Fibroblast of villous mesenchyme (primary cell): ENCODE results near the gene PCSK9. TPM values are rescaled to one million over a fixed set of nuclear protein-coding genes. Genes with fewer than 3 reads are reported as not detected.
A peak's percentile ranks its signal among the peaks of the same experiment; 100 is the strongest.

Experiments used
- DNase-seq: peaks from one replicate; pipeline ENCODE4 v3.0.0-alpha.2; 2010; ENCODE audit warnings: low read depth
- H3K4me3 ChIP-seq: 2 replicates; pipeline ENCODE4 v1.5.1; 2011; ENCODE audit warnings: low read depth, mild to moderate bottlenecking, low read length
- CTCF ChIP-seq: IDR thresholded peaks from 2 replicates; pipeline ENCODE4 v1.5.1; 2012; ENCODE audit warnings: low read depth, mild to moderate bottlenecking, low read length; ENCODE audit not compliant: insufficient read depth
- total RNA-seq: library from RNA; depleted of rRNA; stranded (reverse); fragments of >200 nt; gene quantifications from 2 replicates; pipeline ENCODE4 v1.2.3, GENCODE V29; 2012

PCSK9 gene
- total RNA-seq, 1 donor: 9.1 TPM

- TF ChIP-seq CTCF: no peak
- DNase-seq: no peak
- H3K4me3 ChIP-seq: no peak overlapping the region
These were observed 29.0 kb upstream of the PCSK9 start for GRCh38 chr1:55010194-55010886.

GRCh38 chr1:55010887-55011217, 28.5 kb upstream of the PCSK9 start:
- TF ChIP-seq CTCF: no peak
- DNase-seq: no peak
- H3K4me3 ChIP-seq: no peak overlapping the region

- TF ChIP-seq CTCF: no peak
- no peak for DNase-seq
- no peak overlapping the region for H3K4me3 ChIP-seq
These were observed 26.7 kb upstream of the PCSK9 start for GRCh38 chr1:55012661-55013060.

- TF ChIP-seq CTCF: no peak
These were observed 24.2 kb upstream of the PCSK9 start for GRCh38 chr1:55015123-55015522.

GRCh38 chr1:55015731-55016620, 23.4 kb upstream of the PCSK9 start:
- no peak for TF ChIP-seq CTCF
- no peak overlapping the region for H3K4me3 ChIP-seq
- DNase-seq: peak; percentile 10

More at GRCh38 chr1:55015123-55015522, 24.2 kb upstream of the PCSK9 start:
- no peak for DNase-seq
- no peak overlapping the region for H3K4me3 ChIP-seq

GRCh38 chr1:55018395-55018794, 21.0 kb upstream of the PCSK9 start:
- H3K4me3 ChIP-seq: no peak overlapping the region
- TF ChIP-seq CTCF: no peak
- no peak for DNase-seq
